GM19455 (cell line): ENCODE results near the gene SLC45A2.

Experiments used
- ATAC-seq: cut with Tn5 transposase; IDR thresholded peaks from one replicate; pipeline ENCODE4 v1.9.1; 2021; ENCODE audit not compliant: unreplicated experiment

The SLC45A2 gene

GRCh38 chr5:34007621-34008600, 23.4 kb upstream of the SLC45A2 start, which contains the start of gene AMACR:
Gene AMACR, minus strand, starts transcription at chr5:34008050. Its CDS starts 31 bp downstream, at chr5:34008019.
- ATAC-seq, result peak; percentile 93

GRCh38 chr5:34007201-34007620, 22.7 kb upstream of the SLC45A2 start:
- ATAC-seq, result no peak

- ATAC-seq, result no peak
Observed at GRCh38 chr5:34005681-34006080, 21.2 kb upstream of the SLC45A2 start.

- ATAC-seq, result no peak
Observed at GRCh38 chr5:34005211-34005610, 20.7 kb upstream of the SLC45A2 start.

GRCh38 chr5:34003941-34004340, 19.4 kb upstream of the SLC45A2 start:
- no peak for ATAC-seq

GRCh38 chr5:34002629-34003328, 18.3 kb upstream of the SLC45A2 start:
- no peak for ATAC-seq

GRCh38 chr5:34001241-34001841, 16.8 kb upstream of the SLC45A2 start:
- no peak for ATAC-seq

- no peak for ATAC-seq
Observed at GRCh38 chr5:33999978-34000377, 15.5 kb upstream of the SLC45A2 start.

GRCh38 chr5:33997331-33997983, 13.0 kb upstream of the SLC45A2 start:
- peak; percentile 58 for ATAC-seq

GRCh38 chr5:33995865-33996264, 11.4 kb upstream of the SLC45A2 start:
- ATAC-seq, result no peak

- no peak for ATAC-seq
Observed at GRCh38 chr5:33994845-33995244, 10.4 kb upstream of the SLC45A2 start.

- no peak for ATAC-seq
Observed at GRCh38 chr5:33992864-33993263, 8.4 kb upstream of the SLC45A2 start.

- ATAC-seq, result no peak
Observed at GRCh38 chr5:33985447-33985846, 954 bp upstream of the SLC45A2 start.

- no peak for ATAC-seq
Observed at GRCh38 chr5:33984178-33984577, 315 bp downstream of the SLC45A2 start.

- no peak for ATAC-seq
Observed at GRCh38 chr5:33981408-33982162, 2.9 kb downstream of the SLC45A2 start.

- ATAC-seq, result no peak
Observed at GRCh38 chr5:33980030-33980429, 4.5 kb downstream of the SLC45A2 start.

GRCh38 chr5:33978306-33978705, 6.2 kb downstream of the SLC45A2 start:
- ATAC-seq, result no peak

GRCh38 chr5:33976307-33976706, 8.2 kb downstream of the SLC45A2 start:
- no peak for ATAC-seq

- ATAC-seq, result no peak
Observed at GRCh38 chr5:33975852-33976251, 8.6 kb downstream of the SLC45A2 start.

- ATAC-seq, result no peak
Observed at GRCh38 chr5:33973271-33973670, 11.2 kb downstream of the SLC45A2 start.
